ENCODE measurements around the gene ESPN. TPM values are rescaled to one million over a fixed set of nuclear protein-coding genes. Genes with fewer than 3 reads are reported as not detected.

Gene ESPN
- total RNA-seq, 1 donor from 2014 or later, result 25.7 TPM

DNA sequence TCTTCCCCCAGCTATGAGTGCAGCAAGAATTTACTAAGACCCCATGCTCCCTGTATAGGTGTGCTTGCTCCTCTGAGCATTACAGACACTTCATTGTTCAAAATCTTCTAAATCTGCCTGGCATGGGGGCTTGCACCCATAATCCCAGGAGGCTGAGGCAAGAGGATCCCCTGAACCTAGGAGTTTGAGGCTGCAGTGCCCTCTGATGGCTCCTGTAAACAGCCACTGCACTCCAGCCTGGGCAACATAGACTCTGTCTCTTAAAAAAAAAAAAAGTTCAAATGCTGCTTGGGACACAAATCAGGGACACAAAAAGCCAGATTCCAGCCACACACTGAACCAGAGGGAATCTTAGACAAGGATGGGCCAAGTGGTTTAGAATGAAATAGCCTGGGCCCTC lies 27.6 kb upstream of the ESPN start:
- Mint-ChIP-seq H3K4me1 (ENCODE audit: low read depth, unreplicated experiment) (peaks cover 10% of the 10 kb centered on the region), H3K9me3 (ENCODE audit: unreplicated experiment) (peaks cover 17% of the 10 kb centered on the region), H3K36me3 (ENCODE audit: unreplicated experiment) (no peaks in the 10 kb centered on the region), H3K27me3 (ENCODE audit: unreplicated experiment) (peaks cover 2% of the 10 kb centered on the region), H3K4me3 (ENCODE audit: unreplicated experiment) (no peak overlapping the region), H3K27ac (ENCODE audit: unreplicated experiment) (no peak overlapping the region)
- TF ChIP-seq, protein P1, sequence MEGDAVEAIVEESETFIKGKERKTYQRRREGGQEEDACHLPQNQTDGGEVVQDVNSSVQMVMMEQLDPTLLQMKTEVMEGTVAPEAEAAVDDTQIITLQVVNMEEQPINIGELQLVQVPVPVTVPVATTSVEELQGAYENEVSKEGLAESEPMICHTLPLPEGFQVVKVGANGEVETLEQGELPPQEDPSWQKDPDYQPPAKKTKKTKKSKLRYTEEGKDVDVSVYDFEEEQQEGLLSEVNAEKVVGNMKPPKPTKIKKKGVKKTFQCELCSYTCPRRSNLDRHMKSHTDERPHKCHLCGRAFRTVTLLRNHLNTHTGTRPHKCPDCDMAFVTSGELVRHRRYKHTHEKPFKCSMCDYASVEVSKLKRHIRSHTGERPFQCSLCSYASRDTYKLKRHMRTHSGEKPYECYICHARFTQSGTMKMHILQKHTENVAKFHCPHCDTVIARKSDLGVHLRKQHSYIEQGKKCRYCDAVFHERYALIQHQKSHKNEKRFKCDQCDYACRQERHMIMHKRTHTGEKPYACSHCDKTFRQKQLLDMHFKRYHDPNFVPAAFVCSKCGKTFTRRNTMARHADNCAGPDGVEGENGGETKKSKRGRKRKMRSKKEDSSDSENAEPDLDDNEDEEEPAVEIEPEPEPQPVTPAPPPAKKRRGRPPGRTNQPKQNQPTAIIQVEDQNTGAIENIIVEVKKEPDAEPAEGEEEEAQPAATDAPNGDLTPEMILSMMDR (IDR thresholded peaks at IDR 0.05; ENCODE audit: partially characterized antibody, unreplicated experiment), result no peak
- no peak for DNase-seq

DNA sequence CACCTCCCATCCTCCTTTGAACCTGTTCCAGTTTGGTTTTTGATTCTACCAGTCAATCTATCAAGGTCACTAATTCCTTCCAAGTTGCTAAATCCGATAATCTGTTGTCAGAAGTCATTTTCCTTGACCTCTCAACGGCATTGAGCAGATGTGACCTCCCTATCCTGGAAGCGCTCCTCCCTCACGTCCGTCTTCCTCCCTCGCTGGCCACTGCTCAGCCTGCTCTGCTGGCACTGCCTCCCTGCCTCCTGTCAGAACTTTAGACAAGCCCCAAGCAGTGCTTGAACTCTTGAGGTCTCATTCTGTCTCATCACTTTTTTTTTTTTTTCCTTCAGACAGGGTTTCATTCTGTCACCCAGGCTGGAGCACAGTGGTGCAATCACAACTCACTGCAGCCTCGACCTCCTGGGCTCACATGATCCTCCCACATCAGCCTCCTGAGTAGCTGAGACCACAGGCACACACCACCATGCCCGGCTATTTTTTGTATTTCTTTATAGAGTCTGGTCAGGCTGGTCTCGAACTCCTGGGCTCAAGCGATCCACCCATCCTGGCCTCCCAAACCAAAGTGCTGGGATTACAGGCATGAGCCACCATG lies 26.6 kb upstream of the ESPN start:
- Mint-ChIP-seq H3K4me3 (ENCODE audit: unreplicated experiment) (no peak overlapping the region), H3K27ac (ENCODE audit: unreplicated experiment) (no peak overlapping the region), H3K36me3 (ENCODE audit: unreplicated experiment) (no peaks in the 10 kb centered on the region), H3K4me1 (ENCODE audit: low read depth, unreplicated experiment) (peaks cover 9% of the 10 kb centered on the region), H3K27me3 (ENCODE audit: unreplicated experiment) (no peaks in the 10 kb centered on the region), H3K9me3 (ENCODE audit: unreplicated experiment) (peaks cover 17% of the 10 kb centered on the region)
- TF ChIP-seq, protein P1 (IDR thresholded peaks at IDR 0.05; ENCODE audit: partially characterized antibody, unreplicated experiment), result no peak
- DNase-seq, result no peak

DNA sequence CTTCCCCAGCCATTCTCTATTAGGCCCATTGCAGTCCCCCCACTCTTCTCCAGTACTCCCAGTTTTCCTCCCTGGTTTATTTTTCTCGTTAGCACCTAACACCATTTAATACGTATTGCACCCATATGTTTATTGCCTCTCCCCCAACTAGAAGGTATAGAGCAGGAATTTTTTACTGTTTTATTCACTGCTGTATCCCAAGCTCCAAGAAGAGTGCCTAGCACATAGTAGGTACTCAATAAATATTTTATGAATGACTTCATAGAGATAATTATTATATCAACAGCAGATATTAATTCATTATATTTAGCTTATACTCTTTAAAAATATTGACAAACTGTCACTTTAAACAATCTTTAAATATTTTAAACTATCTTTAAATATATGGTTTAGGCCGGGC lies 25.3 kb upstream of the ESPN start:
- no peak for DNase-seq
- Mint-ChIP-seq H3K9me3 (ENCODE audit: unreplicated experiment) (peaks cover 11% of the 10 kb centered on the region), H3K4me3 (ENCODE audit: unreplicated experiment) (no peak overlapping the region), H3K27me3 (ENCODE audit: unreplicated experiment) (no peaks in the 10 kb centered on the region), H3K4me1 (ENCODE audit: low read depth, unreplicated experiment) (peaks cover 4% of the 10 kb centered on the region), H3K36me3 (ENCODE audit: unreplicated experiment) (no peaks in the 10 kb centered on the region), H3K27ac (ENCODE audit: unreplicated experiment) (no peak overlapping the region)
- TF ChIP-seq, protein P1 (IDR thresholded peaks at IDR 0.05; ENCODE audit: partially characterized antibody, unreplicated experiment), result no peak

DNA sequence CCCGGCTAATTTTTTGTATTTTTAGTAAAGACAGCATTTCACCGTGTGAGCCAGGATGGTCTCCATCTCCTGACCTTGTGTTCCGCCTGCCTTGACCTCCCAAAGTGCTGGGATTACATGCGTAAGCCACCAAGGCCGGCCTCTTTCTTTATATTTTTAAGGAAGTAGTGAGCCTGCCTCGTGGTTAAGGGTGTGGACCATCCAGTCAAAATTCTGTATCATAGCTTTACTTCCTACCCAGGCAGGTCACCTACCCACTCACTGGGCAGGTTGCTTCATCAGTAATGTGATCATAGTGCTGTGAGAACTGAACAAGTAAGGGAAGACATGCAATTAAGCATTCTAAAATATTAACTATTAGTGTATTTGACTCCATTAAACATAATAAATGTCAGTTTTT lies 22.9 kb upstream of the ESPN start:
- Mint-ChIP-seq H3K9me3 (ENCODE audit: unreplicated experiment) (peaks cover 12% of the 10 kb centered on the region), H3K4me1 (ENCODE audit: low read depth, unreplicated experiment) (peaks cover 7% of the 10 kb centered on the region), H3K27me3 (ENCODE audit: unreplicated experiment) (peaks cover 6% of the 10 kb centered on the region), H3K4me3 (ENCODE audit: unreplicated experiment) (no peak overlapping the region), H3K36me3 (ENCODE audit: unreplicated experiment) (no peaks in the 10 kb centered on the region), H3K27ac (ENCODE audit: unreplicated experiment) (no peak overlapping the region)
- no peak for DNase-seq
- TF ChIP-seq, protein P1 (IDR thresholded peaks at IDR 0.05; ENCODE audit: partially characterized antibody, unreplicated experiment), result no peak

DNA sequence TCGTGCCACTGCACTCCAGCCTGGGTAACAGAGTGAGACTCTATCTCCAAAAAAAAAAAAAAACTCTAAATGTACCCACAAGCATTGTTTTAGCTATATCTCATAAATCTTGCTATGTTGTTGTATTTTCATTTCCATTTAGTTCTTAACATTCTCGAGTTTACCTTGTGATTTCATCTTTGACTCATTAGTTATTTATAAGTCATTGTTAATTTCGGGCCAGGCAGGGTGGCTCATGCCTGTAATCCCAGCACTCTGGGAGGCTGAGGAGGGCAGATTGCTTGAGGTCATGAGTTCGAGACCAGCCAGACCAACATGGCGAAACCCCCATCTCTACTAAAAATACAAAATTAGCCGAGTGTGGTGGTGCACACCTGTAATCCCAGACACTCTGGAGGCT lies 16.6 kb upstream of the ESPN start:
- no peak overlapping the region for H3K4me3 Mint-ChIP-seq (ENCODE audit: unreplicated experiment)
- no peak overlapping the region for H3K27ac Mint-ChIP-seq (ENCODE audit: unreplicated experiment)
- H3K4me1 Mint-ChIP-seq (ENCODE audit: low read depth, unreplicated experiment), result peaks cover 3% of the 10 kb centered on the region
- peaks cover 3% of the 10 kb centered on the region for H3K9me3 Mint-ChIP-seq (ENCODE audit: unreplicated experiment)
- peaks cover 8% of the 10 kb centered on the region for H3K27me3 Mint-ChIP-seq (ENCODE audit: unreplicated experiment)
- no peaks in the 10 kb centered on the region for H3K36me3 Mint-ChIP-seq (ENCODE audit: unreplicated experiment)
- DNase-seq, result no peak
- TF ChIP-seq, protein P1 (IDR thresholded peaks at IDR 0.05; ENCODE audit: partially characterized antibody, unreplicated experiment), result no peak

All from glutamatergic neuron (in vitro differentiated cells).